Measurements from ENCODE around the gene NWD2.

NWD2 gene

GRCh38 chr4:37467824-37468223 is 223.3 kb downstream of the NWD2 start:
- Histone ChIP-seq H3K27ac (ENCODE audit: low read length) (no peak overlapping the region), H3K9me2 (replicated peaks; ENCODE audit: insufficient read depth, low read length) (no peaks in the 10 kb centered on the region), H3K79me2 (ENCODE audit: low read length) (no peaks in the 10 kb centered on the region), H3K36me3 (replicated peaks; ENCODE audit: insufficient read depth, low read length) (no peaks in the 10 kb centered on the region), H3K27me3 (replicated peaks; ENCODE audit: insufficient read depth, low read length) (no peaks in the 10 kb centered on the region), H4K20me1 (ENCODE audit: insufficient read depth, low read length) (no peaks in the 10 kb centered on the region), H3K9ac (ENCODE audit: low read length) (no peak overlapping the region), H3K9me3 (replicated peaks; ENCODE audit: insufficient read depth, low read length) (no peaks in the 10 kb centered on the region), H3F3A (ENCODE audit: insufficient read depth, low read length) (no peaks in the 10 kb centered on the region), H3K4me2 (ENCODE audit: low read depth, low read length) (no peak overlapping the region), H3K4me3 (ENCODE audit: low read length) (no peak overlapping the region), H3K4me1 (ENCODE audit: low read length) (no peaks in the 10 kb centered on the region), H2AFZ (ENCODE audit: low read length) (no peak overlapping the region)
- DNase-seq, result no peak
- no peak for TF ChIP-seq EZH2 (optimal IDR thresholded peaks at IDR 0.05; ENCODE audit: low read depth, low read length)
- TF ChIP-seq, protein P1, sequence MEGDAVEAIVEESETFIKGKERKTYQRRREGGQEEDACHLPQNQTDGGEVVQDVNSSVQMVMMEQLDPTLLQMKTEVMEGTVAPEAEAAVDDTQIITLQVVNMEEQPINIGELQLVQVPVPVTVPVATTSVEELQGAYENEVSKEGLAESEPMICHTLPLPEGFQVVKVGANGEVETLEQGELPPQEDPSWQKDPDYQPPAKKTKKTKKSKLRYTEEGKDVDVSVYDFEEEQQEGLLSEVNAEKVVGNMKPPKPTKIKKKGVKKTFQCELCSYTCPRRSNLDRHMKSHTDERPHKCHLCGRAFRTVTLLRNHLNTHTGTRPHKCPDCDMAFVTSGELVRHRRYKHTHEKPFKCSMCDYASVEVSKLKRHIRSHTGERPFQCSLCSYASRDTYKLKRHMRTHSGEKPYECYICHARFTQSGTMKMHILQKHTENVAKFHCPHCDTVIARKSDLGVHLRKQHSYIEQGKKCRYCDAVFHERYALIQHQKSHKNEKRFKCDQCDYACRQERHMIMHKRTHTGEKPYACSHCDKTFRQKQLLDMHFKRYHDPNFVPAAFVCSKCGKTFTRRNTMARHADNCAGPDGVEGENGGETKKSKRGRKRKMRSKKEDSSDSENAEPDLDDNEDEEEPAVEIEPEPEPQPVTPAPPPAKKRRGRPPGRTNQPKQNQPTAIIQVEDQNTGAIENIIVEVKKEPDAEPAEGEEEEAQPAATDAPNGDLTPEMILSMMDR (IDR thresholded peaks at IDR 0.05; ENCODE audit: low read length), result no peak
- no peak for TF ChIP-seq EZH2phosphoT487 (IDR thresholded peaks at IDR 0.05; ENCODE audit: low read length)

- no peak for DNase-seq
- Histone ChIP-seq H2AFZ (ENCODE audit: low read length) (no peak overlapping the region), H3K4me2 (ENCODE audit: low read depth, low read length) (no peak overlapping the region), H3K4me3 (ENCODE audit: low read length) (no peak overlapping the region), H3K36me3 (replicated peaks; ENCODE audit: insufficient read depth, low read length) (no peaks in the 10 kb centered on the region), H3K9me3 (replicated peaks; ENCODE audit: insufficient read depth, low read length) (no peaks in the 10 kb centered on the region), H3K9me2 (replicated peaks; ENCODE audit: insufficient read depth, low read length) (no peaks in the 10 kb centered on the region), H3K27ac (ENCODE audit: low read length) (no peak overlapping the region), H3F3A (ENCODE audit: insufficient read depth, low read length) (no peaks in the 10 kb centered on the region), H3K27me3 (replicated peaks; ENCODE audit: insufficient read depth, low read length) (no peaks in the 10 kb centered on the region), H4K20me1 (ENCODE audit: insufficient read depth, low read length) (no peaks in the 10 kb centered on the region), H3K4me1 (ENCODE audit: low read length) (no peaks in the 10 kb centered on the region), H3K79me2 (ENCODE audit: low read length) (no peaks in the 10 kb centered on the region), H3K9ac (ENCODE audit: low read length) (no peak overlapping the region)
- TF ChIP-seq, protein P1 (IDR thresholded peaks at IDR 0.05; ENCODE audit: low read length), result no peak
- TF ChIP-seq EZH2 (optimal IDR thresholded peaks at IDR 0.05; ENCODE audit: low read depth, low read length) (no peak), EZH2phosphoT487 (IDR thresholded peaks at IDR 0.05; ENCODE audit: low read length) (no peak)
Measured at GRCh38 chr4:37469286-37469685, 224.7 kb downstream of the NWD2 start.

GRCh38 chr4:37470245-37470644 is 225.7 kb downstream of the NWD2 start:
- TF ChIP-seq, protein P1 (IDR thresholded peaks at IDR 0.05; ENCODE audit: low read length), result no peak
- TF ChIP-seq EZH2 (optimal IDR thresholded peaks at IDR 0.05; ENCODE audit: low read depth, low read length), result no peak
- no peak for TF ChIP-seq EZH2phosphoT487 (IDR thresholded peaks at IDR 0.05; ENCODE audit: low read length)
- Histone ChIP-seq H3K36me3 (replicated peaks; ENCODE audit: insufficient read depth, low read length) (no peaks in the 10 kb centered on the region), H3K4me2 (ENCODE audit: low read depth, low read length) (no peak overlapping the region), H3K4me3 (ENCODE audit: low read length) (no peak overlapping the region), H3F3A (ENCODE audit: insufficient read depth, low read length) (no peaks in the 10 kb centered on the region), H4K20me1 (ENCODE audit: insufficient read depth, low read length) (no peaks in the 10 kb centered on the region), H3K9me3 (replicated peaks; ENCODE audit: insufficient read depth, low read length) (no peaks in the 10 kb centered on the region), H3K9ac (ENCODE audit: low read length) (no peak overlapping the region), H3K27me3 (replicated peaks; ENCODE audit: insufficient read depth, low read length) (no peaks in the 10 kb centered on the region), H3K27ac (ENCODE audit: low read length) (no peak overlapping the region), H2AFZ (ENCODE audit: low read length) (no peak overlapping the region), H3K79me2 (ENCODE audit: low read length) (no peaks in the 10 kb centered on the region), H3K4me1 (ENCODE audit: low read length) (no peaks in the 10 kb centered on the region), H3K9me2 (replicated peaks; ENCODE audit: insufficient read depth, low read length) (no peaks in the 10 kb centered on the region)
- no peak for DNase-seq
